NCI-H1694 (cell line): ENCODE measurements around the gene PDLIM1.

Experiments used
- DNase-seq: peaks from one replicate; lab custom pipeline; 2025; lab: John Stamatoyannopoulos, UW

The PDLIM1 gene

GRCh38 chr10:95263864-95264226 lies 27.0 kb downstream of the PDLIM1 start:
- DNase-seq: no peak

- no peak for DNase-seq
Observed at GRCh38 chr10:95262763-95263518, 27.9 kb downstream of the PDLIM1 start.

GRCh38 chr10:95261926-95262325 lies 28.9 kb downstream of the PDLIM1 start:
- DNase-seq: no peak

GRCh38 chr10:95260909-95261552 lies 29.8 kb downstream of the PDLIM1 start:
- no peak for DNase-seq

- no peak for DNase-seq
Observed at GRCh38 chr10:95260397-95260881, 30.4 kb downstream of the PDLIM1 start.

- no peak for DNase-seq
Observed at GRCh38 chr10:95257849-95258248, 33.0 kb downstream of the PDLIM1 start.

GRCh38 chr10:95256268-95256667 lies 34.5 kb downstream of the PDLIM1 start:
- no peak for DNase-seq

- DNase-seq: no peak
Observed at GRCh38 chr10:95254629-95255028, 36.2 kb downstream of the PDLIM1 start.

GRCh38 chr10:95253686-95254085 lies 37.1 kb downstream of the PDLIM1 start:
- no peak for DNase-seq

GRCh38 chr10:95253007-95253406 lies 37.8 kb downstream of the PDLIM1 start:
- no peak for DNase-seq

- DNase-seq: no peak
Observed at GRCh38 chr10:95250856-95251255, 39.9 kb downstream of the PDLIM1 start.

GRCh38 chr10:95249467-95249866 lies 41.3 kb downstream of the PDLIM1 start:
- no peak for DNase-seq

GRCh38 chr10:95248989-95249388 lies 41.8 kb downstream of the PDLIM1 start:
- no peak for DNase-seq

GRCh38 chr10:95247881-95248583 lies 42.8 kb downstream of the PDLIM1 start:
- DNase-seq: no peak

GRCh38 chr10:95247200-95247880 lies 43.5 kb downstream of the PDLIM1 start:
- DNase-seq: no peak

GRCh38 chr10:95246582-95247051 lies 44.2 kb downstream of the PDLIM1 start:
- peak; percentile 69 for DNase-seq

- DNase-seq: no peak
Observed at GRCh38 chr10:95245425-95246055, 45.3 kb downstream of the PDLIM1 start.

- no peak for DNase-seq
Observed at GRCh38 chr10:95244152-95244551, 46.7 kb downstream of the PDLIM1 start.

- no peak for DNase-seq
Observed at GRCh38 chr10:95243318-95243617, 47.5 kb downstream of the PDLIM1 start.

- DNase-seq: peak; percentile 8
Observed at GRCh38 chr10:95242581-95243317, 48.1 kb downstream of the PDLIM1 start.

- no peak for DNase-seq
Observed at GRCh38 chr10:95241533-95241932, 49.3 kb downstream of the PDLIM1 start.
